HepG2 (cell line): ENCODE data around the gene PODN. TPM values are rescaled to one million over a fixed set of nuclear protein-coding genes. Genes with fewer than 3 reads are reported as not detected.

Experiments
- ATAC-seq: fragments of 200-7000 bp; cut with Tn5 transposase; 3 replicates; pipeline ENCODE4 v1.9.1; 2020; ENCODE audit warnings: mild to moderate bottlenecking, moderate library complexity
- BruUV-seq: library from RNA; stranded (reverse); fragments of 400-500 nt; replicated peaks from 2 replicates; lab custom pipeline; 2021; lab: Mats Ljungman, UMichigan
- CTCF ChIA-PET: fragments of 300-600 bp; formaldehyde crosslinking; extraction: SDS; loops from one replicate; lab custom pipeline; 2021; ENCODE audit warnings: low total read pairs, inconsistent platforms, low intra/inter-chr PET ratio; lab: Yijun Ruan, JAX
- POLR2A ChIA-PET: fragments of 350-600 bp; sonication (Branson Sonifier 250); formaldehyde crosslinking; loops from one replicate; lab custom pipeline; 2020; ENCODE audit warnings: antibody characterized with exemption, inconsistent platforms; lab: Yijun Ruan, JAX
- DNase-seq: peaks from one replicate; pipeline ENCODE4 v3.0.0-alpha.2; 2015; ENCODE audit warnings: low spot score
- FAIRE-seq: peaks from 3 replicates; lab custom pipeline; 2011; peaks lifted over from hg19 to GRCh38; lab: Jason Lieb, UNC
- H2AFZ ChIP-seq: one replicate; pipeline ENCODE4 v1.6.1; 2011; ENCODE audit warnings: low read length, inconsistent platforms
- H3K27ac ChIP-seq: fragments of 300-600 bp; 3 replicates; pipeline ENCODE4 v1.8.0; 2011; ENCODE audit warnings: mixed run types, mild to moderate bottlenecking, mixed read lengths, low read length, inconsistent platforms; ENCODE audit not compliant: insufficient read depth; ENCODE audit errors: extremely low read length
- H3K27me3 ChIP-seq, 2 experiments: fragments of 200-600 bp in 1 of 2; 2 replicates in 1 of 2; 3 replicates in 1 of 2; pipeline versions ENCODE4 v1.6.0 to v1.8.0; 2011; ENCODE audit warnings: low read length in 2 of 2, mild to moderate bottlenecking in 2 of 2, moderate library complexity in 2 of 2, inconsistent platforms in 1 of 2; ENCODE audit not compliant: insufficient read depth in 2 of 2, control insufficient read depth in 1 of 2
- H3K36me3 ChIP-seq, 2 experiments: fragments of 200-600 bp in 1 of 2; replicated peaks in 1 of 2; 2 replicates in 1 of 2; 3 replicates in 1 of 2; pipeline versions ENCODE4 v1.5.1 to v1.8.0; 2011; ENCODE audit warnings: low read length in 2 of 2, inconsistent platforms in 1 of 2; ENCODE audit not compliant: insufficient read depth in 2 of 2, control insufficient read depth in 1 of 2
- H3K4me1 ChIP-seq: 2 replicates; pipeline ENCODE4 v1.5.1; 2012; ENCODE audit warnings: low read length, inconsistent platforms; ENCODE audit not compliant: insufficient read depth
- H3K4me2 ChIP-seq: 2 replicates; pipeline ENCODE4 v1.6.0; 2011; ENCODE audit warnings: low read depth, low read length, inconsistent platforms
- H3K4me3 ChIP-seq, 3 experiments: fragments of 200-600 bp in 1 of 3; sonication (generic), shearing (Covaris generic) in 1 of 3; replicated peaks in 1 of 3; 2 replicates each; pipeline ENCODE4 v1.5.1; 2011 to 2016; ENCODE audit warnings: low read length in 3 of 3, inconsistent platforms in 2 of 3, low read depth in 2 of 3, mild to moderate bottlenecking in 2 of 3, control low read depth in 1 of 3, mixed read lengths in 1 of 3; ENCODE audit not compliant: insufficient read depth in 1 of 3
- H3K79me2 ChIP-seq: one replicate; pipeline ENCODE4 v1.6.1; 2011; ENCODE audit warnings: low read length, inconsistent platforms; ENCODE audit not compliant: insufficient read depth
- H3K9ac ChIP-seq: 2 replicates; pipeline ENCODE4 v1.6.0; 2011; ENCODE audit warnings: mild to moderate bottlenecking, low read depth, low read length, inconsistent platforms; ENCODE audit not compliant: insufficient read depth
- H3K9me3 ChIP-seq: 2 replicates; pipeline ENCODE4 v1.5.1; 2012; ENCODE audit warnings: mild to moderate bottlenecking, low read length
- H4K20me1 ChIP-seq: 2 replicates; pipeline ENCODE4 v1.6.0; 2011; ENCODE audit warnings: inconsistent platforms, mild to moderate bottlenecking, low read length, moderate library complexity; ENCODE audit not compliant: insufficient read depth
- CEBPB ChIP-seq: IDR thresholded peaks from 2 replicates; pipeline ENCODE4 v1.6.1; 2011; ENCODE audit warnings: low read depth, low read length, improper control_type of control experiment, borderline replicate concordance
- GATA4 ChIP-seq: sonication (generic); IDR thresholded peaks from 2 replicates; pipeline ENCODE4 v1.6.1; 2016; ENCODE audit warnings: antibody characterized with exemption, low read depth, borderline replicate concordance
- HHEX ChIP-seq: IDR thresholded peaks from 2 replicates; pipeline ENCODE4 v1.6.1; 2016; ENCODE audit warnings: control low read depth
- IKZF1 ChIP-seq: fragments of 450-650 bp; IDR thresholded peaks from 2 replicates; pipeline ENCODE4 v1.7.1; 2016
- IRF1 ChIP-seq: sonication (generic); formaldehyde crosslinking; IDR thresholded peaks from 2 replicates; pipeline ENCODE4 v1.4.0; 2020; ENCODE audit warnings: low read depth, mild to moderate bottlenecking, missing genetic modification reagents
- MED13 ChIP-seq: sonication (generic); formaldehyde crosslinking; IDR thresholded peaks from 2 replicates; pipeline ENCODE4 v1.5.0; 2020; ENCODE audit warnings: missing genetic modification reagents
- PHF8 ChIP-seq: sonication (generic); formaldehyde crosslinking; IDR thresholded peaks from 2 replicates; pipeline ENCODE4 v1.5.0; 2020; ENCODE audit warnings: missing genetic modification reagents
- ZNF136 ChIP-seq: sonication (generic); formaldehyde crosslinking; IDR thresholded peaks from 2 replicates; pipeline ENCODE4 v1.8.1; 2022; ENCODE audit warnings: low read depth, mild to moderate bottlenecking, moderate library complexity, missing genetic modification reagents
- ZNF567 ChIP-seq: sonication (generic); formaldehyde crosslinking; IDR thresholded peaks from 2 replicates; pipeline ENCODE4 v1.8.1; 2023; ENCODE audit warnings: mild to moderate bottlenecking, missing genetic modification reagents, borderline replicate concordance
- WGBS: methylation state at CpG from one replicate; pipeline ENCODE4 v1.1.6; 2017; ENCODE audit warnings: low lambda C conversion rate; 5-methylcytosine and 5-hydroxymethylcytosine counted together
- in situ Hi-C: cut with HindIII; loops from 2 replicates; pipeline ENCODE4 v1.10.0; 2017; ENCODE audit warnings: low pct_unique_long_range_greater_than_20kb; ENCODE audit not compliant: extremely low pct_ligation_motif_present
- intact Hi-C: fragments of 100-400 bp; cut with micrococcal nuclease; formaldehyde crosslinking; loops from one replicate; pipeline ENCODE4 v1.10.0; 2022; ENCODE audit not compliant: unreplicated experiment
- polyA plus RNA-seq, 8 experiments: library from polyadenylated mRNA; depleted of rRNA in 3 of 8; stranded (reverse) in 7 of 8; unstranded in 1 of 8; fragments of >200 nt; fragmentation: Illumina TruSeq in 4 of 8; extraction: Trizol in 4 of 8; gene quantifications; 2 replicates each; pipeline versions ENCODE4 v1.2.1 to v1.2.3, GENCODE V29; 2011 to 2016; ENCODE audit warnings: low read depth in 4 of 8, missing spikeins in 1 of 8, mixed read lengths in 1 of 8; ENCODE audit not compliant: insufficient read depth in 1 of 8
- total RNA-seq, 5 experiments: library from RNA; depleted of rRNA; stranded (reverse); fragments of >200 nt; fragmentation: Illumina TruSeq; extraction: Trizol; gene quantifications; 2 replicates each; pipeline ENCODE4 v1.2.3, GENCODE V29; 2016; ENCODE audit warnings: low read depth in 1 of 5
- TF ChIP-seq, protein P1 (sequence below): sonication (generic); formaldehyde crosslinking; IDR thresholded peaks from 2 replicates; pipeline ENCODE4 v1.4.0; 2020; ENCODE audit warnings: missing genetic modification reagents, borderline replicate concordance

Gene PODN
- total and polyA plus RNA-seq, 2 of the 13 experiments (the other 11 are each of a cell fraction or from before 2014, with no cell fraction given) = 0.13 TPM; not detected in 1

GRCh38 chr1:53080041-53080440, 18.0 kb downstream of the PODN start:
- Histone ChIP-seq H3K4me2 (no peak overlapping the region), H3K9me3 (no peaks in the 10 kb centered on the region), H3K79me2 (no peaks in the 10 kb centered on the region), H3K4me1 (peaks cover 50% of the 10 kb centered on the region), H3K27ac (no peak overlapping the region), H3K4me3 (no peak overlapping the region), H4K20me1 (no peaks in the 10 kb centered on the region), H3K27me3 (peaks cover 15 to 69% of the 10 kb centered on the region in 2 experiments), H3K9ac (no peak overlapping the region), H2AFZ (no peak overlapping the region), H3K36me3 (no peaks in the 10 kb centered on the region)
- TF ChIP-seq, protein P1, sequence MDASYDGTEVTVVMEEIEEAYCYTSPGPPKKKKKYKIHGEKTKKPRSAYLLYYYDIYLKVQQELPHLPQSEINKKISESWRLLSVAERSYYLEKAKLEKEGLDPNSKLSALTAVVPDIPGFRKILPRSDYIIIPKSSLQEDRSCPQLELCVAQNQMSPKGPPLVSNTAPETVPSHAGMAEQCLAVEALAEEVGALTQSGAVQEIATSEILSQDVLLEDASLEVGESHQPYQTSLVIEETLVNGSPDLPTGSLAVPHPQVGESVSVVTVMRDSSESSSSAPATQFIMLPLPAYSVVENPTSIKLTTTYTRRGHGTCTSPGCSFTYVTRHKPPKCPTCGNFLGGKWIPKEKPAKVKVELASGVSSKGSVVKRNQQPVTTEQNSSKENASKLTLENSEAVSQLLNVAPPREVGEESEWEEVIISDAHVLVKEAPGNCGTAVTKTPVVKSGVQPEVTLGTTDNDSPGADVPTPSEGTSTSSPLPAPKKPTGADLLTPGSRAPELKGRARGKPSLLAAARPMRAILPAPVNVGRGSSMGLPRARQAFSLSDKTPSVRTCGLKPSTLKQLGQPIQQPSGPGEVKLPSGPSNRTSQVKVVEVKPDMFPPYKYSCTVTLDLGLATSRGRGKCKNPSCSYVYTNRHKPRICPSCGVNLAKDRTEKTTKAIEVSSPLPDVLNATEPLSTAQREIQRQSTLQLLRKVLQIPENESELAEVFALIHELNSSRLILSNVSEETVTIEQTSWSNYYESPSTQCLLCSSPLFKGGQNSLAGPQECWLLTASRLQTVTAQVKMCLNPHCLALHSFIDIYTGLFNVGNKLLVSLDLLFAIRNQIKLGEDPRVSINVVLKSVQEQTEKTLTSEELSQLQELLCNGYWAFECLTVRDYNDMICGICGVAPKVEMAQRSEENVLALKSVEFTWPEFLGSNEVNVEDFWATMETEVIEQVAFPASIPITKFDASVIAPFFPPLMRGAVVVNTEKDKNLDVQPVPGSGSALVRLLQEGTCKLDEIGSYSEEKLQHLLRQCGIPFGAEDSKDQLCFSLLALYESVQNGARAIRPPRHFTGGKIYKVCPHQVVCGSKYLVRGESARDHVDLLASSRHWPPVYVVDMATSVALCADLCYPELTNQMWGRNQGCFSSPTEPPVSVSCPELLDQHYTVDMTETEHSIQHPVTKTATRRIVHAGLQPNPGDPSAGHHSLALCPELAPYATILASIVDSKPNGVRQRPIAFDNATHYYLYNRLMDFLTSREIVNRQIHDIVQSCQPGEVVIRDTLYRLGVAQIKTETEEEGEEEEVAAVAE (CRISPR knock-in tag) = no peak
- TF ChIP-seq IRF1 = no peak
- TF ChIP-seq HHEX (CRISPR knock-in tag) = no peak
- TF ChIP-seq ZNF567 (CRISPR knock-in tag) = no peak
- TF ChIP-seq MED13 (CRISPR knock-in tag) = no peak
- no peak for TF ChIP-seq ZNF136 (CRISPR knock-in tag)
- TF ChIP-seq PHF8 (CRISPR knock-in tag) = no peak
- TF ChIP-seq GATA4 = no peak
- no peak for TF ChIP-seq CEBPB
- TF ChIP-seq IKZF1 = no peak
- 36% methylated on average over 1 of the region's 3 CpGs for WGBS
- CTCF ChIA-PET = no interaction called here
- no peak for ATAC-seq
- BruUV-seq = no TSS peak
- POLR2A ChIA-PET = interaction anchor here (0.7 kb wide), 1 partner anchor 11 kb away, joined by 4 read pairs; no protein-coding TSS in a partner anchor
- no peak for FAIRE-seq
- no peak for DNase-seq
- in situ Hi-C loops (no loop called here), intact Hi-C loops (loop anchor here (10.0 kb wide), 1 partner anchor 105 kb away; no protein-coding TSS in a partner anchor)
